HepG2 (cell line): ENCODE data around the gene MUC4. TPM values are rescaled to one million over a fixed set of nuclear protein-coding genes. Genes with fewer than 3 reads are reported as not detected.

Experiments used
- ATAC-seq: fragments of 200-7000 bp; cut with Tn5 transposase; 3 replicates; pipeline ENCODE4 v1.9.1; 2020; ENCODE audit warnings: mild to moderate bottlenecking, moderate library complexity
- BruUV-seq: library from RNA; stranded (reverse); fragments of 400-500 nt; replicated peaks from 2 replicates; lab custom pipeline; 2021; lab: Mats Ljungman, UMichigan
- CTCF ChIA-PET: fragments of 300-600 bp; formaldehyde crosslinking; extraction: SDS; loops from one replicate; lab custom pipeline; 2021; ENCODE audit warnings: low total read pairs, inconsistent platforms, low intra/inter-chr PET ratio; lab: Yijun Ruan, JAX
- POLR2A ChIA-PET: fragments of 350-600 bp; sonication (Branson Sonifier 250); formaldehyde crosslinking; loops from one replicate; lab custom pipeline; 2020; ENCODE audit warnings: antibody characterized with exemption, inconsistent platforms; lab: Yijun Ruan, JAX
- DNase-seq: peaks from one replicate; pipeline ENCODE4 v3.0.0-alpha.2; 2015; ENCODE audit warnings: low spot score
- FAIRE-seq: peaks from 3 replicates; lab custom pipeline; 2011; peaks lifted over from hg19 to GRCh38; lab: Jason Lieb, UNC
- H2AFZ ChIP-seq: one replicate; pipeline ENCODE4 v1.6.1; 2011; ENCODE audit warnings: low read length, inconsistent platforms
- H3K27ac ChIP-seq: fragments of 300-600 bp; 3 replicates; pipeline ENCODE4 v1.8.0; 2011; ENCODE audit warnings: mixed run types, mild to moderate bottlenecking, mixed read lengths, low read length, inconsistent platforms; ENCODE audit not compliant: insufficient read depth; ENCODE audit errors: extremely low read length
- H3K27me3 ChIP-seq, 2 experiments: fragments of 200-600 bp in 1 of 2; 2 replicates in 1 of 2; 3 replicates in 1 of 2; pipeline versions ENCODE4 v1.6.0 to v1.8.0; 2011; ENCODE audit warnings: low read length in 2 of 2, mild to moderate bottlenecking in 2 of 2, moderate library complexity in 2 of 2, inconsistent platforms in 1 of 2; ENCODE audit not compliant: insufficient read depth in 2 of 2, control insufficient read depth in 1 of 2
- H3K36me3 ChIP-seq, 2 experiments: fragments of 200-600 bp in 1 of 2; replicated peaks in 1 of 2; 2 replicates in 1 of 2; 3 replicates in 1 of 2; pipeline versions ENCODE4 v1.5.1 to v1.8.0; 2011; ENCODE audit warnings: low read length in 2 of 2, inconsistent platforms in 1 of 2; ENCODE audit not compliant: insufficient read depth in 2 of 2, control insufficient read depth in 1 of 2
- H3K4me1 ChIP-seq: 2 replicates; pipeline ENCODE4 v1.5.1; 2012; ENCODE audit warnings: low read length, inconsistent platforms; ENCODE audit not compliant: insufficient read depth
- H3K4me2 ChIP-seq: 2 replicates; pipeline ENCODE4 v1.6.0; 2011; ENCODE audit warnings: low read depth, low read length, inconsistent platforms
- H3K4me3 ChIP-seq, 3 experiments: fragments of 200-600 bp in 1 of 3; sonication (generic), shearing (Covaris generic) in 1 of 3; replicated peaks in 1 of 3; 2 replicates each; pipeline ENCODE4 v1.5.1; 2011 to 2016; ENCODE audit warnings: low read length in 3 of 3, inconsistent platforms in 2 of 3, low read depth in 2 of 3, mild to moderate bottlenecking in 2 of 3, control low read depth in 1 of 3, mixed read lengths in 1 of 3; ENCODE audit not compliant: insufficient read depth in 1 of 3
- H3K79me2 ChIP-seq: one replicate; pipeline ENCODE4 v1.6.1; 2011; ENCODE audit warnings: low read length, inconsistent platforms; ENCODE audit not compliant: insufficient read depth
- H3K9ac ChIP-seq: 2 replicates; pipeline ENCODE4 v1.6.0; 2011; ENCODE audit warnings: mild to moderate bottlenecking, low read depth, low read length, inconsistent platforms; ENCODE audit not compliant: insufficient read depth
- H3K9me3 ChIP-seq: 2 replicates; pipeline ENCODE4 v1.5.1; 2012; ENCODE audit warnings: mild to moderate bottlenecking, low read length
- H4K20me1 ChIP-seq: 2 replicates; pipeline ENCODE4 v1.6.0; 2011; ENCODE audit warnings: inconsistent platforms, mild to moderate bottlenecking, low read length, moderate library complexity; ENCODE audit not compliant: insufficient read depth
- CHD4 ChIP-seq: fragments of 200-600 bp; sonication (generic); IDR thresholded peaks from 2 replicates; pipeline ENCODE4 v1.7.0; 2017; ENCODE audit warnings: mild to moderate bottlenecking, low read length, borderline replicate concordance
- DMTF1 ChIP-seq: sonication (generic); formaldehyde crosslinking; IDR thresholded peaks from 2 replicates; pipeline ENCODE4 v1.4.0; 2020; ENCODE audit warnings: mild to moderate bottlenecking, missing genetic modification reagents
- FOSL1 ChIP-seq: sonication (generic); formaldehyde crosslinking; IDR thresholded peaks from 2 replicates; pipeline ENCODE4 v1.9.0; 2021; ENCODE audit warnings: missing genetic modification reagents, borderline replicate concordance
- LCORL ChIP-seq, 2 experiments: fragments of 450-650 bp in 1 of 2; sonication (generic) in 1 of 2; formaldehyde crosslinking in 1 of 2; IDR thresholded peaks; 2 replicates each; pipeline versions ENCODE4 v1.5.0 to v1.6.1; 2017 to 2020; ENCODE audit warnings: antibody characterized with exemption in 1 of 2, missing genetic modification reagents in 1 of 2
- PCBP2 ChIP-seq: fragments of 200-400 bp; formaldehyde crosslinking; optimal IDR thresholded peaks from 2 replicates; pipeline ENCODE3; 2018; ENCODE audit warnings: low read length, low read depth; ENCODE audit not compliant: poor library complexity, severe bottlenecking
- PITX1 ChIP-seq: sonication (generic); formaldehyde crosslinking; IDR thresholded peaks from 2 replicates; pipeline ENCODE4 v1.5.1; 2020; ENCODE audit warnings: mild to moderate bottlenecking, missing genetic modification reagents
- PPARG ChIP-seq: conservative IDR thresholded peaks from 2 replicates; pipeline ENCODE4 v1.6.1; 2016; ENCODE audit warnings: missing biosample characterization, missing genetic modification reagents
- RBFOX2 ChIP-seq: fragments of 200-400 bp; formaldehyde crosslinking; IDR thresholded peaks from 2 replicates; pipeline ENCODE4 v1.6.1; 2017; ENCODE audit warnings: low read depth, mild to moderate bottlenecking, low read length
- SALL2 ChIP-seq: sonication (generic); formaldehyde crosslinking; IDR thresholded peaks from 2 replicates; pipeline ENCODE4 v1.8.1; 2023; ENCODE audit warnings: mild to moderate bottlenecking, missing genetic modification reagents, inconsistent platforms
- SIN3A ChIP-seq: IDR thresholded peaks from 2 replicates; pipeline ENCODE4 v1.6.1; 2011; ENCODE audit warnings: low read depth, mild to moderate bottlenecking, control low read depth, low read length, borderline replicate concordance
- SP1 ChIP-seq, 2 experiments: fragments of 450-650 bp in 1 of 2; sonication (generic) in 1 of 2; formaldehyde crosslinking in 1 of 2; IDR thresholded peaks; 2 replicates each; pipeline versions ENCODE4 v1.4.0 to v1.6.1; 2016 to 2020; ENCODE audit warnings: missing genetic modification reagents in 1 of 2
- TRIM24 ChIP-seq: sonication (generic); formaldehyde crosslinking; IDR thresholded peaks from 2 replicates; pipeline ENCODE4 v1.8.0; 2022; ENCODE audit warnings: mild to moderate bottlenecking, missing genetic modification reagents
- U2AF1 ChIP-seq: fragments of 200-400 bp; formaldehyde crosslinking; optimal IDR thresholded peaks from 2 replicates; pipeline ENCODE3; 2017; ENCODE audit warnings: mild to moderate bottlenecking, low read depth, low read length
- U2AF2 ChIP-seq: fragments of 200-400 bp; formaldehyde crosslinking; IDR thresholded peaks from 2 replicates; pipeline ENCODE4 v1.6.1; 2017; ENCODE audit warnings: low read depth, mild to moderate bottlenecking, low read length
- ZBTB20 ChIP-seq: sonication (generic); formaldehyde crosslinking; IDR thresholded peaks from 2 replicates; pipeline ENCODE4 v1.8.1; 2023; ENCODE audit warnings: missing genetic modification reagents, low read depth, mild to moderate bottlenecking, borderline replicate concordance
- ZNF569 ChIP-seq: sonication (generic); formaldehyde crosslinking; IDR thresholded peaks from 2 replicates; pipeline ENCODE4 v1.5.0; 2020; ENCODE audit warnings: mild to moderate bottlenecking, missing genetic modification reagents, moderate library complexity, borderline replicate concordance
- ZNF709 ChIP-seq: sonication (generic); formaldehyde crosslinking; IDR thresholded peaks from 2 replicates; pipeline ENCODE4 v1.5.0; 2020; ENCODE audit warnings: mild to moderate bottlenecking, missing genetic modification reagents
- ZSCAN25 ChIP-seq: sonication (generic); formaldehyde crosslinking; IDR thresholded peaks from 2 replicates; pipeline ENCODE4 v1.8.0; 2022; ENCODE audit warnings: mild to moderate bottlenecking, missing genetic modification reagents
- WGBS: methylation state at CpG from one replicate; pipeline ENCODE4 v1.1.6; 2017; ENCODE audit warnings: low lambda C conversion rate; 5-methylcytosine and 5-hydroxymethylcytosine counted together
- in situ Hi-C: cut with HindIII; loops from 2 replicates; pipeline ENCODE4 v1.10.0; 2017; ENCODE audit warnings: low pct_unique_long_range_greater_than_20kb; ENCODE audit not compliant: extremely low pct_ligation_motif_present
- intact Hi-C: fragments of 100-400 bp; cut with micrococcal nuclease; formaldehyde crosslinking; loops from one replicate; pipeline ENCODE4 v1.10.0; 2022; ENCODE audit not compliant: unreplicated experiment
- polyA plus RNA-seq, 8 experiments: library from polyadenylated mRNA; depleted of rRNA in 3 of 8; stranded (reverse) in 7 of 8; unstranded in 1 of 8; fragments of >200 nt; fragmentation: Illumina TruSeq in 4 of 8; extraction: Trizol in 4 of 8; gene quantifications; 2 replicates each; pipeline versions ENCODE4 v1.2.1 to v1.2.3, GENCODE V29; 2011 to 2016; ENCODE audit warnings: low read depth in 4 of 8, missing spikeins in 1 of 8, mixed read lengths in 1 of 8; ENCODE audit not compliant: insufficient read depth in 1 of 8
- total RNA-seq, 5 experiments: library from RNA; depleted of rRNA; stranded (reverse); fragments of >200 nt; fragmentation: Illumina TruSeq; extraction: Trizol; gene quantifications; 2 replicates each; pipeline ENCODE4 v1.2.3, GENCODE V29; 2016; ENCODE audit warnings: low read depth in 1 of 5
- TF ChIP-seq, protein P1 (sequence below): sonication (generic); formaldehyde crosslinking; IDR thresholded peaks from 2 replicates; pipeline ENCODE4 v1.5.0; 2020; ENCODE audit warnings: mild to moderate bottlenecking, missing genetic modification reagents

Gene MUC4
- total and polyA plus RNA-seq, 2 of the 13 experiments (the other 11 are each of a cell fraction or from before 2014, with no cell fraction given), result not detected

DNA sequence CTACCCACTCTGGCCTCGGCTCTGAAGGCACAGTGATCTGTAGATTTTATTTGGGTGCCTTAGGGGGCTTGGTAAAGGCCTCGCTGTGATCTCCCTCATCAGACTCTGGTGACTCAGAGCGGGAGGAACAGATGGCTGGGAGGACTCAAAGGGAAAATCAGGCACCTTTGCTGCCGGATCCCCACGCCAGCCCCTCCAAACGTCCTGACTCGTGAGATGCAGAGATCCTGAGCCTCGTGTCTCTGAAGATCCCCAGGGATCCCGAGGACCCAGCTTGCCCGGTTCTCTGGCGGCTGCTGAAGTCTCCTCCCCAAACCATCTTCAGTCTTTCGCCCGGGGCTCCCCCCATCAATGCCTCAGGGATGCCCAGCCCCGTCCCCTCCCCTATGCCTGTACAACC, 58.1 kb downstream of the MUC4 start:
- no peak for FAIRE-seq
- no peaks in the 10 kb centered on the region for H3K79me2 ChIP-seq
- no peaks in the 10 kb centered on the region for H3K9me3 ChIP-seq
- H3K27me3 ChIP-seq, result peaks cover 9 to 46% of the 10 kb centered on the region in 2 experiments
- TF ChIP-seq RBFOX2 (no peak), SALL2 (no peak), DMTF1 (no peak), U2AF2 (no peak), ZSCAN25 (CRISPR knock-in tag) (no peak), FOSL1 (no peak), LCORL (IDR thresholded peaks at IDR 0.05) (no peak), LCORL (CRISPR knock-in tag; IDR thresholded peaks at IDR 0.05) (no peak), SIN3A (no peak), CHD4 (no peak), PCBP2 (no peak), SP1 (IDR thresholded peaks at IDR 0.05) (no peak), SP1 (CRISPR knock-in tag; IDR thresholded peaks at IDR 0.05) (no peak), PITX1 (CRISPR knock-in tag) (no peak), U2AF1 (no peak), ZBTB20 (CRISPR knock-in tag) (no peak), PPARG (CRISPR knock-in tag) (no peak), TRIM24 (CRISPR knock-in tag) (no peak), ZNF709 (CRISPR knock-in tag) (no peak), ZNF569 (CRISPR knock-in tag) (no peak)
- TF ChIP-seq, protein P1, sequence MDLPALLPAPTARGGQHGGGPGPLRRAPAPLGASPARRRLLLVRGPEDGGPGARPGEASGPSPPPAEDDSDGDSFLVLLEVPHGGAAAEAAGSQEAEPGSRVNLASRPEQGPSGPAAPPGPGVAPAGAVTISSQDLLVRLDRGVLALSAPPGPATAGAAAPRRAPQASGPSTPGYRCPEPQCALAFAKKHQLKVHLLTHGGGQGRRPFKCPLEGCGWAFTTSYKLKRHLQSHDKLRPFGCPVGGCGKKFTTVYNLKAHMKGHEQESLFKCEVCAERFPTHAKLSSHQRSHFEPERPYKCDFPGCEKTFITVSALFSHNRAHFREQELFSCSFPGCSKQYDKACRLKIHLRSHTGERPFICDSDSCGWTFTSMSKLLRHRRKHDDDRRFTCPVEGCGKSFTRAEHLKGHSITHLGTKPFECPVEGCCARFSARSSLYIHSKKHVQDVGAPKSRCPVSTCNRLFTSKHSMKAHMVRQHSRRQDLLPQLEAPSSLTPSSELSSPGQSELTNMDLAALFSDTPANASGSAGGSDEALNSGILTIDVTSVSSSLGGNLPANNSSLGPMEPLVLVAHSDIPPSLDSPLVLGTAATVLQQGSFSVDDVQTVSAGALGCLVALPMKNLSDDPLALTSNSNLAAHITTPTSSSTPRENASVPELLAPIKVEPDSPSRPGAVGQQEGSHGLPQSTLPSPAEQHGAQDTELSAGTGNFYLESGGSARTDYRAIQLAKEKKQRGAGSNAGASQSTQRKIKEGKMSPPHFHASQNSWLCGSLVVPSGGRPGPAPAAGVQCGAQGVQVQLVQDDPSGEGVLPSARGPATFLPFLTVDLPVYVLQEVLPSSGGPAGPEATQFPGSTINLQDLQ (CRISPR knock-in tag), result no peak
- H2AFZ ChIP-seq, result no peak overlapping the region
- in situ Hi-C loops (no loop called here), intact Hi-C loops (no loop called here)
- no peak for ATAC-seq
- H3K4me1 ChIP-seq, result no peaks in the 10 kb centered on the region
- H3K36me3 ChIP-seq, result no peaks in the 10 kb centered on the region
- ChIA-PET POLR2A (no interaction called here), CTCF (no interaction called here)
- no peak overlapping the region for H3K4me3 ChIP-seq
- no peak overlapping the region for H3K27ac ChIP-seq
- no peak overlapping the region for H3K9ac ChIP-seq
- H3K4me2 ChIP-seq, result no peak overlapping the region
- no TSS peak for BruUV-seq
- no peak for DNase-seq
- H4K20me1 ChIP-seq, result no peaks in the 10 kb centered on the region
- WGBS, result 30% methylated on average over 6 of the region's 14 CpGs
